C4-2B (cell line): ENCODE results near the gene MCF2L.

Source experiments
- ZFX ChIP-seq: fragments of 450-650 bp; IDR thresholded peaks from 2 replicates; pipeline ENCODE4 v1.6.1; 2017
- TF ChIP-seq, protein P1 (sequence below): fragments of 450-650 bp; conservative IDR thresholded peaks from 2 replicates; pipeline ENCODE4 v1.5.1; 2017; ENCODE audit warnings: mild to moderate bottlenecking

DNA sequence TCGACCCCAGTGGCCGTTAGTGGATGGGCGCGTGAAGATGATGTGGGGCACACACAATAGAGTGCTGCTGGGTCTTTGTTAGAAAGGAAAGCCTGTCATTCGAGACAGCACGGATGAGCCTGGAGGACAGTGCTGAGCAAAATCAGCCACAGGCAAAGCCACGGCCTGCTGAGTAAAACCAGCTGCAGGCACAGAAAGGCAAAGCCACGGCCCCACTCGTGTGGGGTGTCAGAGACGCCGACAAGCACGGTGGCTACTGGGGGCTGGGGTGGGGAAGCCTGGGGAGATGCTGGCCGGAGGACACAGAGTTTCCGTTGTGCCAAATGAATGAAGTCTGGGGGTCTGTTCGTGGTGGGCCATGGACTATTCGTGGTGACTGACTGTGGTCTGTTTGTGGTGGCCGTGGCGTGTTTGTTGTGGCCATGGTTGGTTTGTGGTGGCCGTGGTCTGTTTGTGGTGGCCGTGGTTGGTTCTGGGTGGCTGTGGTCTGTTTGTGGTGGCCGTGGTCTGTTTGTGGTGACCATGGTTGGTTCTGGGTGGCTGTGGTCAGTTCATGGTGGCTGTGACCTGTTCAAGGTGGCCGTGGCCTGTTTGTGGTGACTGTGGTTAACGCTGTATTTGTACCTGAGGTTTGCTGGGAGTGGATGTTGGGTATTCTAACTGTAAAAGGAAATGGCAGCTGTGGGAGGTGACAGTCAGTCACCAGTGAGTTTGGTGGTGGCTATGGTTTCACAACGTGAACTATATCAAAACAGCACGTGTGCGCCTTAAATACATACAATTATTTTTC lies 36.3 kb downstream of the MCF2L start:
- TF ChIP-seq, protein P1, sequence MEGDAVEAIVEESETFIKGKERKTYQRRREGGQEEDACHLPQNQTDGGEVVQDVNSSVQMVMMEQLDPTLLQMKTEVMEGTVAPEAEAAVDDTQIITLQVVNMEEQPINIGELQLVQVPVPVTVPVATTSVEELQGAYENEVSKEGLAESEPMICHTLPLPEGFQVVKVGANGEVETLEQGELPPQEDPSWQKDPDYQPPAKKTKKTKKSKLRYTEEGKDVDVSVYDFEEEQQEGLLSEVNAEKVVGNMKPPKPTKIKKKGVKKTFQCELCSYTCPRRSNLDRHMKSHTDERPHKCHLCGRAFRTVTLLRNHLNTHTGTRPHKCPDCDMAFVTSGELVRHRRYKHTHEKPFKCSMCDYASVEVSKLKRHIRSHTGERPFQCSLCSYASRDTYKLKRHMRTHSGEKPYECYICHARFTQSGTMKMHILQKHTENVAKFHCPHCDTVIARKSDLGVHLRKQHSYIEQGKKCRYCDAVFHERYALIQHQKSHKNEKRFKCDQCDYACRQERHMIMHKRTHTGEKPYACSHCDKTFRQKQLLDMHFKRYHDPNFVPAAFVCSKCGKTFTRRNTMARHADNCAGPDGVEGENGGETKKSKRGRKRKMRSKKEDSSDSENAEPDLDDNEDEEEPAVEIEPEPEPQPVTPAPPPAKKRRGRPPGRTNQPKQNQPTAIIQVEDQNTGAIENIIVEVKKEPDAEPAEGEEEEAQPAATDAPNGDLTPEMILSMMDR: no peak
- TF ChIP-seq ZFX: no peak
